Omental fat pad (tissue), 4 donors: ENCODE results near the gene MYCT1. TPM values are rescaled to one million over a fixed set of nuclear protein-coding genes. Genes with fewer than 3 reads are reported as not detected.
"Not testable (repeated sequence)": the region's sequence is repeated elsewhere in the genome, so short reads cannot be mapped to it uniquely, and the experiment has no call there.

ENCODE experiments used
- ATAC-seq: fragments of 150-250 bp; one replicate; pipeline ENCODE4 v1.9.1; 2016; ENCODE audit warnings: mild to moderate bottlenecking, moderate library complexity; ENCODE audit not compliant: low FRiP score
- DNase-seq: peaks from one replicate; pipeline ENCODE4 v3.0.0-alpha.2; 2019; ENCODE audit warnings: low spot score
- total RNA-seq, 4 donors: library from RNA; depleted of rRNA; stranded (reverse); fragments of >200 nt; gene quantifications; one replicate each; pipeline ENCODE4 v1.1.0, GENCODE V29; 2016
- TF ChIP-seq, protein P1 (sequence below), 3 donors: fragments of 450-650 bp; IDR thresholded peaks; one replicate each; pipeline ENCODE4 v1.5.1; 2016 to 2017; ENCODE audit warnings: antibody characterized with exemption in 3 of 3, mild to moderate bottlenecking in 3 of 3, moderate library complexity in 2 of 3

Gene MYCT1
- total RNA-seq, 4 donors from 2014 or later, result 8.4 to 65.6 (median 19.2) TPM

- no peak for DNase-seq
- TF ChIP-seq, protein P1, sequence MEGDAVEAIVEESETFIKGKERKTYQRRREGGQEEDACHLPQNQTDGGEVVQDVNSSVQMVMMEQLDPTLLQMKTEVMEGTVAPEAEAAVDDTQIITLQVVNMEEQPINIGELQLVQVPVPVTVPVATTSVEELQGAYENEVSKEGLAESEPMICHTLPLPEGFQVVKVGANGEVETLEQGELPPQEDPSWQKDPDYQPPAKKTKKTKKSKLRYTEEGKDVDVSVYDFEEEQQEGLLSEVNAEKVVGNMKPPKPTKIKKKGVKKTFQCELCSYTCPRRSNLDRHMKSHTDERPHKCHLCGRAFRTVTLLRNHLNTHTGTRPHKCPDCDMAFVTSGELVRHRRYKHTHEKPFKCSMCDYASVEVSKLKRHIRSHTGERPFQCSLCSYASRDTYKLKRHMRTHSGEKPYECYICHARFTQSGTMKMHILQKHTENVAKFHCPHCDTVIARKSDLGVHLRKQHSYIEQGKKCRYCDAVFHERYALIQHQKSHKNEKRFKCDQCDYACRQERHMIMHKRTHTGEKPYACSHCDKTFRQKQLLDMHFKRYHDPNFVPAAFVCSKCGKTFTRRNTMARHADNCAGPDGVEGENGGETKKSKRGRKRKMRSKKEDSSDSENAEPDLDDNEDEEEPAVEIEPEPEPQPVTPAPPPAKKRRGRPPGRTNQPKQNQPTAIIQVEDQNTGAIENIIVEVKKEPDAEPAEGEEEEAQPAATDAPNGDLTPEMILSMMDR (IDR thresholded peaks at IDR 0.05), result no peak
- ATAC-seq, result no peak
These were observed 17.5 kb upstream of the MYCT1 start for GRCh38 chr6:152680151-152680550.

- DNase-seq (no peak), ATAC-seq (no peak)
- TF ChIP-seq, protein P1 (IDR thresholded peaks at IDR 0.05), result no peak
These were observed 16.7 kb upstream of the MYCT1 start for GRCh38 chr6:152680879-152681517.

DNA sequence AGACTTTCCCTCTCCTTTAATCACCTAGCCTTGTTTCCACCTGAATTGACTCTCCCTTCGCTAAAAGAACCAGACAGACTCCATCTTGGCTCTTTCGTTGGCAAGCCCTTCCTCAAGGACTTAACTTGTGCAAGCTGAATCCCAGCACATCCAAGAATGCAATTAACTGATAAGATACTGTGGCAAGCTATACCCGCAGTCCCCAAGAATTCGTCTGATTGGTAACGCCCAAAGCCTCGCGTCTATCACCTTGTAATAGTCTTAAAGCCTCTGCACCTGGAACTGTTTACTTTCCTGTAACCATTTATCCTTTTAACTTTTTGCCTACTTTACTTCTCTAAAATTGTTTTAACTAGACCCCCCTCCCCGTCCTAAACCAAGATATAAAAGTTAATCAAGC is 15.6 kb upstream of the MYCT1 start:
- ATAC-seq (no peak), DNase-seq (no peak)
- TF ChIP-seq, protein P1 (IDR thresholded peaks at IDR 0.05), result no peak

DNA sequence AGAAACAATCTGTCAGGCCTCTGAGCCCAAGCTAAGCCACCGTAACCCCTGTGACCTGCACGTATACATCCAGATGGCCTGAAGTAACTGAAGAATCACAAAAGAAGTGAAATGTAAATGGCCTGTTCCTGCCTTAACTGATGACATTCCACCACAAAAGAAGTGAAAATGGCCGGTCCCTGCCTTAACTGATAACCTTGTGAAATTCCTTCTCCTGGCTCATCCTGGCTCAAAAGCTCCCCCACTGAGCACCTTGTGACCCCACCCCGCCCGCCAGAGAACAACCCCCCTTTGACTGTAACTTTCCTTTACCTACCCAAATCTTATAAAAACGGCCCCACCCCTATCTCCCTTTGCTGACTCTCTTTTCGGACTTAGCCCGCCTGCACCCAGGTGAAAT is 14.8 kb upstream of the MYCT1 start:
- not testable (repeated sequence) for ATAC-seq, DNase-seq

DNA sequence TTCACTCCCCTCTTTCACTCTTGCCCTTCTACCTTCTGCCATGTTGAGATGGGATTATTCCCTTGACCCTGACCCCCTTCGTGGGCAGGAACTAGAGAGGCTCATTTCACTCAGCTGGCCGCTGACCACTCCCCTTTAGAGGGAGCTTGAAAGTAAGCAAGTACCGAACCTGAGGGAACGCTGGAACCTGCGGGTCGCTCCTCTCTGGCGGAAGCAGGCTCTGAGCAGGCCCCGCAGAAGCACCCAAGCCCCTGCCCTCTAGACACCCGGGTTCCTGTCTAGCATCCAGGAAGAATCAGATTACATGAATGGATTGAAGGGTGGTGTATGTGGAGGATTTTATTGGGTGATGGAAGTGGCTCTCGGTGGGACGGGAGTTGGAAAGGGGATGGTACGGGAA is 11.9 kb upstream of the MYCT1 start:
- TF ChIP-seq, protein P1 (IDR thresholded peaks at IDR 0.05), result no peak
- DNase-seq (no peak), ATAC-seq (no peak)

GRCh38 chr6:152695372-152696045 is 2.2 kb upstream of the MYCT1 start:
- DNase-seq (no peak), ATAC-seq (no peak)
- TF ChIP-seq, protein P1 (IDR thresholded peaks at IDR 0.05), result no peak

GRCh38 chr6:152696522-152696921 is 1.2 kb upstream of the MYCT1 start:
- TF ChIP-seq, protein P1 (IDR thresholded peaks at IDR 0.05), result no peak
- ATAC-seq (peak; percentile 54), DNase-seq (no peak)
